CD8-positive, alpha-beta memory T cell (primary cell): ENCODE measurements around the gene HAL. TPM values are rescaled to one million over a fixed set of nuclear protein-coding genes. Genes with fewer than 3 reads are reported as not detected.
A peak's percentile ranks its signal among the peaks of the same experiment; 100 is the strongest.

Source experiments
- CTCF ChIA-PET: fragments of 350-600 bp; sonication (Branson Sonifier 250); formaldehyde crosslinking; loops from one replicate; lab custom pipeline; 2021; ENCODE audit warnings: antibody characterized with exemption; lab: Charles Lee
- POLR2A ChIA-PET: fragments of 350-600 bp; sonication (Branson Sonifier 250); formaldehyde crosslinking; loops from one replicate; lab custom pipeline; 2021; ENCODE audit warnings: antibody characterized with exemption; lab: Charles Lee
- DNase-seq, 5 donors: peaks; one replicate each; pipeline versions ENCODE4 v3.0.0 to v3.0.0-alpha.2; 2020 to 2022; ENCODE audit warnings: mixed read lengths in 1 of 5
- H3K27ac ChIP-seq: one replicate; pipeline ENCODE4 v1.7.0; 2013; ENCODE audit warnings: low read depth, mild to moderate bottlenecking, low read length, moderate library complexity
- H3K27me3 ChIP-seq: 2 replicates; pipeline ENCODE4 v1.7.0; 2013; ENCODE audit warnings: low read length, mild to moderate bottlenecking; ENCODE audit not compliant: insufficient read depth, poor library complexity, severe bottlenecking
- H3K36me3 ChIP-seq: 2 replicates; pipeline ENCODE4 v1.7.0; 2013; ENCODE audit warnings: mild to moderate bottlenecking, low read length, moderate library complexity; ENCODE audit not compliant: insufficient read depth
- H3K4me1 ChIP-seq: 2 replicates; pipeline ENCODE4 v1.7.0; 2013; ENCODE audit warnings: mild to moderate bottlenecking, low read length, moderate library complexity; ENCODE audit not compliant: insufficient read depth
- H3K4me3 ChIP-seq: 2 replicates; pipeline ENCODE4 v1.7.0; 2013; ENCODE audit warnings: mild to moderate bottlenecking, low read length
- H3K9me3 ChIP-seq: 2 replicates; pipeline ENCODE4 v1.7.0; 2013; ENCODE audit warnings: mild to moderate bottlenecking, low read length
- H3K27ac Mint-ChIP-seq, 8 donors: one replicate each; pipeline ENCODE4 v1.8.0; 2020 to 2021; ENCODE audit warnings: mixed read lengths in 8 of 8, mild to moderate bottlenecking in 6 of 8, inconsistent platforms in 3 of 8, moderate library complexity in 3 of 8
- H3K27me3 Mint-ChIP-seq, 2 donors: one replicate each; pipeline ENCODE4 v1.8.0; 2020 to 2021; ENCODE audit warnings: mixed read lengths in 2 of 2, mild to moderate bottlenecking in 1 of 2, moderate library complexity in 1 of 2
- H3K36me3 Mint-ChIP-seq, 3 donors: one replicate each; pipeline ENCODE4 v1.8.0; 2020 to 2021; ENCODE audit warnings: mixed read lengths in 3 of 3, inconsistent platforms in 1 of 3, mild to moderate bottlenecking in 1 of 3
- H3K4me1 Mint-ChIP-seq, 3 donors: one replicate each; pipeline ENCODE4 v1.8.0; 2020 to 2021; ENCODE audit warnings: mixed read lengths in 3 of 3, inconsistent platforms in 1 of 3, mild to moderate bottlenecking in 1 of 3
- H3K4me3 Mint-ChIP-seq, 7 donors: one replicate each; pipeline ENCODE4 v1.8.0; 2020 to 2021; ENCODE audit warnings: mixed read lengths in 7 of 7, mild to moderate bottlenecking in 6 of 7, moderate library complexity in 4 of 7, inconsistent platforms in 2 of 7
- H3K9me3 Mint-ChIP-seq, 5 donors: one replicate each; pipeline ENCODE4 v1.8.0; 2020 to 2022; ENCODE audit warnings: mixed read lengths in 5 of 5, mild to moderate bottlenecking in 3 of 5, moderate library complexity in 2 of 5, inconsistent platforms in 1 of 5
- polyA plus RNA-seq: library from polyadenylated mRNA; unstranded; fragments of 300-500 nt; fragmentation: Illumina TruSeq; gene quantifications from one replicate; pipeline ENCODE4 v1.2.3, GENCODE V29; 2021
- total RNA-seq, 2 experiments: library from RNA; stranded (reverse); gene quantifications; one replicate each; pipeline ENCODE4 v1.2.3, GENCODE V29; 2021

The HAL gene
- total and polyA plus RNA-seq, 3 experiments from 2014 or later: 0.09 to 0.40 TPM; not detected in 1

DNA sequence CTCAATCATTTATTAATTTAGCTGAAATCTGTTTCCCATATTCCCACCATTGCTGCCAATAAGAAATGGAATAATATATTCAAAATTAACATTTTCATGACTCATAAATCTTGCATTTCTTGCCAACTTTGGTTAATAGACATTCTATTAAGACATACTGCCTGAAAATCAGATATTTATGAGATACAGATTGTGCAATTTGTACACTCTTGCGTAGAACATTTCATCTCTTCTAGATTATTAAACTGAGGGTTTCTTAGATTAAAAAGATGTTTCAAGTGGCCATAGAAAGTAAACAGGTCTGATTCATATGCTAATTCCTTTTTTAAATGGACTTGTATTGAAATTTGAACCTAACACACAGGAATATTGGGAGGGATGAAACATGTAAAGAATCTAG, 30.2 kb upstream of the HAL start:
- Histone ChIP-seq H3K4me3 (no peak overlapping the region), H3K27ac (no peak overlapping the region), H3K36me3 (peaks cover 12% of the 10 kb centered on the region), H3K9me3 (no peaks in the 10 kb centered on the region), H3K4me1 (no peaks in the 10 kb centered on the region), H3K27me3 (no peaks in the 10 kb centered on the region)
- Mint-ChIP-seq H3K27me3 (no peaks in the 10 kb centered on the region), H3K4me3 (no peak overlapping the region), H3K4me1 (peaks cover 8 to 19% (median 18%) of the 10 kb centered on the region in 3 donors), H3K27ac (no peak overlapping the region), H3K9me3 (no peaks in the 10 kb centered on the region), H3K36me3 (peaks cover 3 to 62% (median 21%) of the 10 kb centered on the region in 3 donors)
- DNase-seq: no peak
- POLR2A ChIA-PET: no interaction called here
- CTCF ChIA-PET: interaction anchor here (1.8 kb wide), 1 partner anchor 14 kb away, joined by 7 read pairs; no protein-coding TSS in a partner anchor

DNA sequence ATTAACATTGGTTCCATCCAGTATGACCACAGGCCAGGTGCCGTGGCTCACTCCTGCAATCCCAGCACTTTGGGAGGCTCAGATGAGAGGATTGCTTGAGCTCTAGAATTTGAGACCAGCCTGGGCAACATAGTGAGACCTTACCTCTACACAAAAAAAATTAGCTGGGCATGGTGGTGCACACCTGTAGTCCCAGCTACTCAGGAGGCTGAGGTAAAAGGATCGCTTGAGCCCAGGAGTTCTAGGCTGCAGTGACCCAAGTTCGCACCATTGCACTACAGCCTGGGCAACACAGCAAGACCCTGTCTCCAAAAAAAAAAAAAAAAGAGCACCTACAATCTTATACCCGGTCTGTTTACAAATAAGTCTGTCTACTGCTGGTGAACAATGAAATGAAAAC, 29.4 kb upstream of the HAL start:
- CTCF ChIA-PET: interaction anchor here (1.8 kb wide), 1 partner anchor 14 kb away, joined by 7 read pairs; no protein-coding TSS in a partner anchor
- no peak overlapping the region for H3K27ac ChIP-seq
- peaks cover 12% of the 10 kb centered on the region for H3K36me3 ChIP-seq
- no peak overlapping the region for H3K4me3 ChIP-seq
- Mint-ChIP-seq H3K27me3 (no peaks in the 10 kb centered on the region), H3K27ac (peak overlapping the region in 1 of 8 donors; percentile 10), H3K4me3 (no peak overlapping the region), H3K36me3 (peaks cover 3 to 70% (median 21%) of the 10 kb centered on the region in 3 donors), H3K9me3 (no peaks in the 10 kb centered on the region), H3K4me1 (peaks cover 7 to 13% (median 12%) of the 10 kb centered on the region in 3 donors)
- no peaks in the 10 kb centered on the region for H3K9me3 ChIP-seq
- no peaks in the 10 kb centered on the region for H3K4me1 ChIP-seq
- no peak for DNase-seq
- POLR2A ChIA-PET: no interaction called here
- H3K27me3 ChIP-seq: no peaks in the 10 kb centered on the region

- Mint-ChIP-seq H3K9me3 (no peaks in the 10 kb centered on the region), H3K4me3 (no peak overlapping the region), H3K36me3 (peaks cover 3 to 78% (median 13%) of the 10 kb centered on the region in 3 donors), H3K4me1 (no peaks in the 10 kb centered on the region), H3K27ac (peak overlapping the region in 1 of 8 donors; percentile 3), H3K27me3 (no peaks in the 10 kb centered on the region)
- H3K27ac ChIP-seq: no peak overlapping the region
- no peak for DNase-seq
- no peak overlapping the region for H3K4me3 ChIP-seq
- H3K36me3 ChIP-seq: peaks cover 6% of the 10 kb centered on the region
- no peaks in the 10 kb centered on the region for H3K4me1 ChIP-seq
- no peaks in the 10 kb centered on the region for H3K9me3 ChIP-seq
- ChIA-PET CTCF (interaction anchor here (0.7 to 1.8 kb wide), 3 partner anchors 8 to 11 kb away, joined by 3 to 6 read pairs (median 4); no protein-coding TSS in a partner anchor), POLR2A (no interaction called here)
- no peaks in the 10 kb centered on the region for H3K27me3 ChIP-seq
These were observed 24.3 kb upstream of the HAL start for GRCh38 chr12:96020314-96021003.

GRCh38 chr12:96015672-96016071, 19.5 kb upstream of the HAL start:
- CTCF ChIA-PET: no interaction called here
- H3K36me3 ChIP-seq: peaks cover 18% of the 10 kb centered on the region

DNA sequence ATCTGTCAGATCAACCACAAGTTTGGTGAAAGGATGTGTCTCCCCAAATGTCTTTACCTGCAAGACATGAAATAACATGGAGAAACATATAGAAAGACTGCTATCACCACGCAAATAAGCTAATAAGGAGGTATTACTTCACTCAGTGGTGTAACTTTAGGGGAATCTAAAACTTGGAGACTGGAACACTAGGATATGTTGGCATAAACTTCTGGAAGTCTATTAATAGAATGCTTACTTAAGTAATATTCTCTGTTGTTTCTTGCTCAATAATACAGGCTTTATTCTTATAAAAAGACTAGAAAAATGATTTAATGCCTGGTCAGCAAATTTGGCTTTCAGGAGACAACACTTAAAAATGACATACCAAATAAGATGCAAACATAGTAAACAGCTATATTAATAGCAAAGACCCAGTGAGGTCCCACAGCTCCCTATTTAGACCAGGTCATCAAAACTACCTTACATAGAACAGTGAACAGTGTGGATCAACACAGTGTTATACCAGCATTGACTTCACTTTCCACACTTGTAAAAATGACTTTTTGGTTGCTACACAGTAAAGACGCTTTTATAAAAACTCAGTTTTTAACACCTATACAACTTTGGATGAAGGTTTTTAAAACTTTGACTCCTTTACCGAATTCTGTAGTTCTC, 18.9 kb upstream of the HAL start:
- Mint-ChIP-seq H3K4me3 (no peak overlapping the region), H3K27me3 (no peaks in the 10 kb centered on the region)
- POLR2A ChIA-PET: no interaction called here

More at GRCh38 chr12:96015672-96016071, 19.5 kb upstream of the HAL start:
- no peak overlapping the region for H3K27ac Mint-ChIP-seq
- Histone ChIP-seq H3K27me3 (no peaks in the 10 kb centered on the region), H3K9me3 (no peaks in the 10 kb centered on the region), H3K27ac (no peak overlapping the region), H3K4me1 (no peaks in the 10 kb centered on the region), H3K4me3 (no peak overlapping the region)
- peaks cover 9 to 80% (median 25%) of the 10 kb centered on the region in 3 donors for H3K36me3 Mint-ChIP-seq
- no peak overlapping the region for H3K4me3 Mint-ChIP-seq
- POLR2A ChIA-PET: no interaction called here
- H3K27me3 Mint-ChIP-seq: no peaks in the 10 kb centered on the region
- H3K4me1 Mint-ChIP-seq: no peaks in the 10 kb centered on the region
- DNase-seq: no peak
- no peaks in the 10 kb centered on the region for H3K9me3 Mint-ChIP-seq

GRCh38 chr12:96007729-96008128, 11.6 kb upstream of the HAL start:
- H3K9me3 ChIP-seq: no peaks in the 10 kb centered on the region
- Mint-ChIP-seq H3K36me3 (peaks cover 4 to 85% (median 33%) of the 10 kb centered on the region in 3 donors), H3K9me3 (no peaks in the 10 kb centered on the region), H3K4me3 (no peak overlapping the region), H3K4me1 (no peaks in the 10 kb centered on the region), H3K27me3 (no peaks in the 10 kb centered on the region), H3K27ac (no peak overlapping the region)
- POLR2A ChIA-PET: no interaction called here
- CTCF ChIA-PET: interaction anchor here (1.2 kb wide), 1 partner anchor 20 kb away, joined by 3 read pairs; no protein-coding TSS in a partner anchor
- no peak overlapping the region for H3K27ac ChIP-seq
- no peaks in the 10 kb centered on the region for H3K27me3 ChIP-seq
- H3K4me1 ChIP-seq: no peaks in the 10 kb centered on the region
- H3K36me3 ChIP-seq: peaks cover 26% of the 10 kb centered on the region
- no peak for DNase-seq
- no peak overlapping the region for H3K4me3 ChIP-seq

More for the DNA sequence above, 18.9 kb upstream of the HAL start:
- H3K27me3 ChIP-seq: no peaks in the 10 kb centered on the region
- CTCF ChIA-PET: interaction anchor here (1.6 kb wide), 1 partner anchor 200 kb away, joined by 4 read pairs; no protein-coding TSS in a partner anchor
- H3K4me3 ChIP-seq: no peak overlapping the region
- no peaks in the 10 kb centered on the region for H3K9me3 ChIP-seq
- H3K36me3 Mint-ChIP-seq: peaks cover 9 to 82% (median 27%) of the 10 kb centered on the region in 3 donors
- H3K4me1 Mint-ChIP-seq: no peaks in the 10 kb centered on the region
- H3K9me3 Mint-ChIP-seq: no peaks in the 10 kb centered on the region
- DNase-seq: no peak
- no peaks in the 10 kb centered on the region for H3K4me1 ChIP-seq
- no peak overlapping the region for H3K27ac ChIP-seq
- peaks cover 24% of the 10 kb centered on the region for H3K36me3 ChIP-seq
- no peak overlapping the region for H3K27ac Mint-ChIP-seq

GRCh38 chr12:96006727-96007126, 10.6 kb upstream of the HAL start:
- Histone ChIP-seq H3K36me3 (peaks cover 26% of the 10 kb centered on the region), H3K9me3 (no peaks in the 10 kb centered on the region), H3K4me1 (no peaks in the 10 kb centered on the region), H3K4me3 (no peak overlapping the region), H3K27me3 (no peaks in the 10 kb centered on the region), H3K27ac (no peak overlapping the region)
- DNase-seq: no peak
- ChIA-PET POLR2A (no interaction called here), CTCF (no interaction called here)
- H3K27ac Mint-ChIP-seq: no peak overlapping the region
- H3K4me1 Mint-ChIP-seq: no peaks in the 10 kb centered on the region
- peaks cover 0 to 80% (median 32%) of the 10 kb centered on the region in 3 donors for H3K36me3 Mint-ChIP-seq
- no peaks in the 10 kb centered on the region for H3K27me3 Mint-ChIP-seq
- no peak overlapping the region for H3K4me3 Mint-ChIP-seq
- no peaks in the 10 kb centered on the region for H3K9me3 Mint-ChIP-seq

GRCh38 chr12:96000858-96001257, 4.7 kb upstream of the HAL start:
- Histone ChIP-seq H3K27me3 (no peaks in the 10 kb centered on the region), H3K4me1 (no peaks in the 10 kb centered on the region), H3K36me3 (peaks cover 10% of the 10 kb centered on the region), H3K27ac (no peak overlapping the region), H3K4me3 (no peak overlapping the region), H3K9me3 (no peaks in the 10 kb centered on the region)
- ChIA-PET CTCF (interaction anchor here (0.8 to 3.9 kb wide), 5 partner anchors 11 to 214 kb away, joined by 3 to 59 read pairs (median 4); partner anchors contain the start of gene CCDC38), POLR2A (no interaction called here)
- Mint-ChIP-seq H3K4me1 (peaks cover 2 to 6% (median 3%) of the 10 kb centered on the region in 3 donors), H3K27ac (peak overlapping the region in 4 of 8 donors; percentile 10 to 80 (median 40)), H3K36me3 (peaks cover 3 to 44% (median 19%) of the 10 kb centered on the region in 3 donors), H3K27me3 (no peaks in the 10 kb centered on the region), H3K4me3 (no peak overlapping the region), H3K9me3 (no peaks in the 10 kb centered on the region)
- DNase-seq: no peak
